OCI-LY1 (cell line): ENCODE data around the gene CDH2.

ENCODE experiments used
- H2AFZ ChIP-seq: fragments of 200-600 bp; sonication (generic), shearing (Covaris generic); 2 replicates; pipeline ENCODE4 v1.6.0; 2014; ENCODE audit warnings: antibody characterized with exemption, mild to moderate bottlenecking, low read length
- H3F3A ChIP-seq: fragments of 200-600 bp; sonication (generic), shearing (Covaris generic); 2 replicates; pipeline ENCODE4 v1.6.0; 2014; ENCODE audit warnings: mild to moderate bottlenecking, antibody characterized with exemption, low read length, moderate library complexity; ENCODE audit not compliant: insufficient read depth
- H3K27ac ChIP-seq: fragments of 200-600 bp; sonication (generic); 2 replicates; pipeline ENCODE4 v1.5.1; 2014; ENCODE audit warnings: low read length, mixed run types, mild to moderate bottlenecking, low read depth; ENCODE audit not compliant: poor library complexity, severe bottlenecking
- H3K27me3 ChIP-seq: fragments of 200-600 bp; sonication (generic); 2 replicates; pipeline ENCODE4 v1.6.0; 2014; ENCODE audit warnings: antibody characterized with exemption, mild to moderate bottlenecking, low read length, moderate library complexity; ENCODE audit not compliant: insufficient read depth
- H3K36me3 ChIP-seq: fragments of 200-600 bp; sonication (generic); 2 replicates; pipeline ENCODE4 v1.6.1; 2014; ENCODE audit warnings: mild to moderate bottlenecking, antibody characterized with exemption, low read length, moderate library complexity, mixed read lengths; ENCODE audit not compliant: insufficient read depth
- H3K4me1 ChIP-seq: fragments of 200-600 bp; sonication (generic); 2 replicates; pipeline ENCODE4 v1.5.1; 2014; ENCODE audit warnings: mild to moderate bottlenecking, low read length, moderate library complexity; ENCODE audit not compliant: insufficient read depth, severe bottlenecking
- H3K4me2 ChIP-seq: fragments of 200-600 bp; sonication (generic), shearing (Covaris generic); 2 replicates; pipeline ENCODE4 v1.6.1; 2014; ENCODE audit warnings: low read length
- H3K4me3 ChIP-seq: fragments of 200-600 bp; sonication (generic); 2 replicates; pipeline ENCODE4 v1.5.1; 2014; ENCODE audit warnings: low read length, low read depth, mild to moderate bottlenecking, mixed read lengths; ENCODE audit not compliant: poor library complexity, severe bottlenecking
- H3K79me2 ChIP-seq: fragments of 200-600 bp; shearing (Covaris generic); 2 replicates; pipeline ENCODE4 v1.6.1; 2016; ENCODE audit warnings: mixed run types, low read length, mixed read lengths; ENCODE audit not compliant: insufficient read depth
- H3K9ac ChIP-seq: fragments of 200-600 bp; sonication (generic), shearing (Covaris generic); 2 replicates; pipeline ENCODE4 v1.6.1; 2014; ENCODE audit warnings: mild to moderate bottlenecking, low read length, mixed read lengths
- H3K9me2 ChIP-seq: fragments of 200-600 bp; sonication (generic), shearing (Covaris generic); 2 replicates; pipeline ENCODE4 v1.6.1; 2014; ENCODE audit warnings: low read depth, mild to moderate bottlenecking, low read length, mixed read lengths
- H3K9me3 ChIP-seq: fragments of 200-600 bp; shearing (Covaris generic); 2 replicates; pipeline ENCODE4 v1.6.1; 2014; ENCODE audit warnings: low read length, mixed read lengths
- H4K20me1 ChIP-seq: fragments of 200-600 bp; sonication (generic), shearing (Covaris generic); 2 replicates; pipeline ENCODE4 v1.6.0; 2016; ENCODE audit warnings: mild to moderate bottlenecking, low read length; ENCODE audit not compliant: insufficient read depth
- CTCF ChIP-seq: fragments of 200-600 bp; sonication (generic), shearing (Covaris generic); IDR thresholded peaks from 2 replicates; pipeline ENCODE4 v1.5.1; 2017; ENCODE audit warnings: mild to moderate bottlenecking, antibody characterized with exemption, low read length, moderate library complexity, mixed read lengths
- EZH2 ChIP-seq: fragments of 200-600 bp; sonication (generic), shearing (Covaris generic); IDR thresholded peaks from 2 replicates; pipeline ENCODE4 v1.8.0; 2017; ENCODE audit warnings: borderline replicate concordance, mixed run types, mild to moderate bottlenecking, antibody characterized with exemption, low read length, moderate library complexity, mixed read lengths

Gene CDH2

GRCh38 chr18:28081516-28081915, 95.4 kb downstream of the CDH2 start:
- H3K27me3 ChIP-seq, result no peaks in the 10 kb centered on the region
- no peak overlapping the region for H3K4me2 ChIP-seq
- H2AFZ ChIP-seq, result no peak overlapping the region
- H3F3A ChIP-seq, result no peaks in the 10 kb centered on the region
- H3K4me3 ChIP-seq, result no peak overlapping the region
- no peaks in the 10 kb centered on the region for H3K9me2 ChIP-seq
- H3K36me3 ChIP-seq, result no peaks in the 10 kb centered on the region
- H3K4me1 ChIP-seq, result no peaks in the 10 kb centered on the region
- no peaks in the 10 kb centered on the region for H3K79me2 ChIP-seq
- no peaks in the 10 kb centered on the region for H4K20me1 ChIP-seq
- H3K9me3 ChIP-seq, result no peaks in the 10 kb centered on the region
- no peak overlapping the region for H3K27ac ChIP-seq
- TF ChIP-seq CTCF, result no peak
- TF ChIP-seq EZH2, result no peak
- H3K9ac ChIP-seq, result no peak overlapping the region

- Histone ChIP-seq H3K4me3 (no peak overlapping the region), H3F3A (no peaks in the 10 kb centered on the region), H3K4me1 (no peaks in the 10 kb centered on the region), H3K27me3 (no peaks in the 10 kb centered on the region), H3K27ac (no peak overlapping the region), H3K9ac (no peak overlapping the region), H4K20me1 (no peaks in the 10 kb centered on the region), H3K4me2 (no peak overlapping the region), H3K9me3 (no peaks in the 10 kb centered on the region), H3K9me2 (no peaks in the 10 kb centered on the region), H3K36me3 (no peaks in the 10 kb centered on the region), H2AFZ (no peak overlapping the region), H3K79me2 (no peaks in the 10 kb centered on the region)
- TF ChIP-seq EZH2 (no peak), CTCF (no peak)
Measured at GRCh38 chr18:28080876-28081300, 96.0 kb downstream of the CDH2 start.

GRCh38 chr18:28079883-28080282, 97.0 kb downstream of the CDH2 start:
- H3K4me3 ChIP-seq, result no peak overlapping the region
- no peaks in the 10 kb centered on the region for H3K79me2 ChIP-seq
- H3K4me1 ChIP-seq, result no peaks in the 10 kb centered on the region
- no peak overlapping the region for H2AFZ ChIP-seq
- no peak overlapping the region for H3K9ac ChIP-seq
- no peak overlapping the region for H3K4me2 ChIP-seq
- H3K36me3 ChIP-seq, result no peaks in the 10 kb centered on the region
- H3K27ac ChIP-seq, result no peak overlapping the region
- H3K9me2 ChIP-seq, result no peaks in the 10 kb centered on the region
- H3K27me3 ChIP-seq, result no peaks in the 10 kb centered on the region
- no peaks in the 10 kb centered on the region for H3K9me3 ChIP-seq
- TF ChIP-seq EZH2, result no peak
- no peak for TF ChIP-seq CTCF
- no peaks in the 10 kb centered on the region for H4K20me1 ChIP-seq
- H3F3A ChIP-seq, result no peaks in the 10 kb centered on the region
